Stomach (tissue), 4 donors: Measurements from ENCODE around the gene HPDL.

Source experiments
- CTCF ChIP-seq, 7 experiments: fragments of 450-650 bp in 4 of 7; fragments of 200-600 bp in 3 of 7; sonication (generic) in 3 of 7; IDR thresholded peaks; one replicate each; pipeline ENCODE4 v1.5.1; 2016 to 2019; ENCODE audit warnings: antibody characterized with exemption in 7 of 7, control low read depth in 2 of 7, mild to moderate bottlenecking in 1 of 7
- EP300 ChIP-seq: sonication (generic); formaldehyde crosslinking; IDR thresholded peaks from one replicate; pipeline ENCODE4 v1.6.1; 2017; ENCODE audit warnings: antibody characterized with exemption
- POLR2A ChIP-seq, 4 donors: fragments of 450-650 bp; IDR thresholded peaks; one replicate each; pipeline ENCODE4 v1.6.1; 2016; ENCODE audit warnings: antibody characterized with exemption in 4 of 4, control low read depth in 2 of 4, mild to moderate bottlenecking in 1 of 4, moderate library complexity in 1 of 4

GRCh38 chr1:45314266-45314665, 12.4 kb upstream of the HPDL start:
- TF ChIP-seq CTCF (IDR thresholded peaks at IDR 0.05) (no peak), POLR2A (IDR thresholded peaks at IDR 0.05) (no peak), EP300 (no peak)
